DOHH2 (cell line): ENCODE data around the gene PLEKHM3.
"Not testable (repeated sequence)": the region's sequence is repeated elsewhere in the genome, so short reads cannot be mapped to it uniquely, and the experiment has no call there.

Experiments
- H3F3A ChIP-seq: fragments of 200-600 bp; sonication (generic), shearing (Covaris generic); 2 replicates; pipeline ENCODE4 v1.6.0; 2016; ENCODE audit warnings: antibody characterized with exemption, mild to moderate bottlenecking; ENCODE audit not compliant: control insufficient read depth, insufficient read depth
- H3K27ac ChIP-seq: fragments of 200-600 bp; sonication (generic); 2 replicates; pipeline ENCODE4 v1.5.1; 2014; ENCODE audit warnings: low read depth, mild to moderate bottlenecking, low read length, moderate library complexity
- H3K27me3 ChIP-seq: fragments of 200-600 bp; sonication (generic); 2 replicates; pipeline ENCODE4 v1.6.1; 2014; ENCODE audit warnings: mild to moderate bottlenecking, low read length, mixed read lengths; ENCODE audit not compliant: control insufficient read depth
- H3K36me3 ChIP-seq: fragments of 200-600 bp; sonication (generic); 2 replicates; pipeline ENCODE4 v1.6.1; 2014; ENCODE audit warnings: mild to moderate bottlenecking, low read length, moderate library complexity, mixed read lengths; ENCODE audit not compliant: control insufficient read depth
- H3K4me1 ChIP-seq: fragments of 200-600 bp; sonication (generic); 2 replicates; pipeline ENCODE4 v1.6.1; 2014; ENCODE audit warnings: mild to moderate bottlenecking, low read length, mixed read lengths; ENCODE audit not compliant: control insufficient read depth
- H3K4me2 ChIP-seq: fragments of 200-600 bp; sonication (generic); 2 replicates; pipeline ENCODE4 v1.6.0; 2014; ENCODE audit warnings: mild to moderate bottlenecking, low read length, moderate library complexity
- H3K4me3 ChIP-seq: fragments of 200-600 bp; sonication (generic); 2 replicates; pipeline ENCODE4 v1.5.1; 2014; ENCODE audit warnings: mild to moderate bottlenecking, low read length, mixed read lengths
- H3K79me2 ChIP-seq: fragments of 200-600 bp; sonication (generic); 2 replicates; pipeline ENCODE4 v1.6.1; 2014; ENCODE audit warnings: mild to moderate bottlenecking, low read length, mixed read lengths; ENCODE audit not compliant: control insufficient read depth
- H3K9me2 ChIP-seq: fragments of 200-600 bp; sonication (generic); replicated peaks from 2 replicates; pipeline ENCODE4 v1.6.1; 2014; ENCODE audit warnings: mild to moderate bottlenecking, low read length, mixed read lengths; ENCODE audit not compliant: control insufficient read depth
- H3K9me3 ChIP-seq: fragments of 200-600 bp; sonication (generic); 2 replicates; pipeline ENCODE4 v1.6.1; 2014; ENCODE audit warnings: antibody characterized with exemption, low read length, mixed read lengths; ENCODE audit not compliant: control insufficient read depth, insufficient read depth
- H4K20me1 ChIP-seq: fragments of 200-600 bp; sonication (generic); 2 replicates; pipeline ENCODE4 v1.6.0; 2014; ENCODE audit warnings: low read depth, mild to moderate bottlenecking, antibody characterized with exemption, low read length, moderate library complexity; ENCODE audit not compliant: control insufficient read depth, insufficient read depth
- CTCF ChIP-seq: fragments of 200-600 bp; sonication (generic); IDR thresholded peaks from one replicate; pipeline ENCODE4 v1.5.1; 2014; ENCODE audit warnings: antibody characterized with exemption, mild to moderate bottlenecking, low read depth, low read length; ENCODE audit not compliant: poor library complexity, severe bottlenecking
- EZH2phosphoT487 ChIP-seq: fragments of 200-600 bp; sonication (generic); IDR thresholded peaks from 2 replicates; pipeline ENCODE4 v1.6.1; 2017; ENCODE audit warnings: borderline replicate concordance, mild to moderate bottlenecking, antibody characterized with exemption, low read length, moderate library complexity, mixed read lengths

PLEKHM3 gene

GRCh38 chr2:207813221-207813916, 212.0 kb downstream of the PLEKHM3 start:
- TF ChIP-seq EZH2phosphoT487, result no peak
- TF ChIP-seq CTCF, result no peak
- Histone ChIP-seq H3K9me2 (no peaks in the 10 kb centered on the region), H3K9me3 (no peaks in the 10 kb centered on the region), H3F3A (no peaks in the 10 kb centered on the region), H3K4me1 (peaks cover 9% of the 10 kb centered on the region), H4K20me1 (no peaks in the 10 kb centered on the region), H3K36me3 (no peaks in the 10 kb centered on the region), H3K4me2 (no peak overlapping the region), H3K27me3 (no peaks in the 10 kb centered on the region; the same call in 1 of the 2 replicates), H3K27ac (no peak overlapping the region), H3K4me3 (no peak overlapping the region), H3K79me2 (no peaks in the 10 kb centered on the region)

GRCh38 chr2:207812726-207813080, 212.6 kb downstream of the PLEKHM3 start:
- no peak overlapping the region for H3K27ac ChIP-seq

GRCh38 chr2:207812058-207812725, 213.1 kb downstream of the PLEKHM3 start:
- Histone ChIP-seq H4K20me1 (no peaks in the 10 kb centered on the region), H3K9me3 (no peaks in the 10 kb centered on the region), H3F3A (no peaks in the 10 kb centered on the region), H3K9me2 (no peaks in the 10 kb centered on the region), H3K79me2 (no peaks in the 10 kb centered on the region), H3K27ac (no peak overlapping the region), H3K4me1 (peaks cover 9% of the 10 kb centered on the region), H3K4me2 (no peak overlapping the region), H3K27me3 (no peaks in the 10 kb centered on the region; the same call in 1 of the 2 replicates), H3K4me3 (no peak overlapping the region), H3K36me3 (no peaks in the 10 kb centered on the region)
- TF ChIP-seq CTCF, result no peak
- TF ChIP-seq EZH2phosphoT487, result no peak

More at GRCh38 chr2:207812726-207813080, 212.6 kb downstream of the PLEKHM3 start:
- Histone ChIP-seq H3K9me3 (no peaks in the 10 kb centered on the region), H3K4me3 (no peak overlapping the region), H3K79me2 (no peaks in the 10 kb centered on the region), H3K4me2 (no peak overlapping the region), H3K36me3 (no peaks in the 10 kb centered on the region), H4K20me1 (no peaks in the 10 kb centered on the region), H3K27me3 (no peaks in the 10 kb centered on the region; the same call in 1 of the 2 replicates), H3K4me1 (peaks cover 9% of the 10 kb centered on the region), H3F3A (no peaks in the 10 kb centered on the region), H3K9me2 (no peaks in the 10 kb centered on the region)
- TF ChIP-seq CTCF, result no peak
- TF ChIP-seq EZH2phosphoT487, result no peak

- H3K79me2 ChIP-seq, H3K27ac ChIP-seq, H4K20me1 ChIP-seq, H3K9me3 ChIP-seq, H3K4me1 ChIP-seq, H3K4me2 ChIP-seq, H3K36me3 ChIP-seq, H3K27me3 ChIP-seq, H3K9me2 ChIP-seq, H3F3A ChIP-seq, H3K4me3 ChIP-seq: not testable (repeated sequence)
Observed at GRCh38 chr2:207811658-207812057, 213.7 kb downstream of the PLEKHM3 start.
